ENCODE measurements around the gene CDC42SE2. TPM values are rescaled to one million over a fixed set of nuclear protein-coding genes. Genes with fewer than 3 reads are reported as not detected.

Gene CDC42SE2
- total RNA-seq, 2 experiments from 2014 or later = 54.2 to 66.8 TPM

- Histone ChIP-seq H3K4me3 (ENCODE audit: low read depth, low read length, poor library complexity, severe bottlenecking) (peak overlapping the region; percentile 53), H3K4me1 (ENCODE audit: insufficient read depth, low read length, poor library complexity, severe bottlenecking) (peaks cover 72% of the 10 kb centered on the region), H2AFZ (ENCODE audit: low read length) (no peak overlapping the region), H3K9me3 (ENCODE audit: low read length) (peaks cover 16% of the 10 kb centered on the region; the same call in 1 of the 2 replicates), H3K79me2 (ENCODE audit: insufficient read depth, low read depth, low read length) (peaks cover 97% of the 10 kb centered on the region), H3K9me2 (ENCODE audit: insufficient read depth, low read length) (no peaks in the 10 kb centered on the region), H3K27ac (ENCODE audit: low read depth, low read length, poor library complexity, severe bottlenecking) (peak overlapping the region; percentile 65), H3K36me3 (ENCODE audit: insufficient read depth, low read length) (peaks cover 24% of the 10 kb centered on the region), H3K4me2 (ENCODE audit: low read length) (peak overlapping the region; percentile 63), H4K20me1 (ENCODE audit: insufficient read depth, low read length) (peaks cover 14% of the 10 kb centered on the region; the same call in 1 of the 2 replicates)
- BruUV-seq (replicated peaks) = no TSS peak
- no peak for DNase-seq (ENCODE audit: low spot score)
- TF ChIP-seq, protein P1, sequence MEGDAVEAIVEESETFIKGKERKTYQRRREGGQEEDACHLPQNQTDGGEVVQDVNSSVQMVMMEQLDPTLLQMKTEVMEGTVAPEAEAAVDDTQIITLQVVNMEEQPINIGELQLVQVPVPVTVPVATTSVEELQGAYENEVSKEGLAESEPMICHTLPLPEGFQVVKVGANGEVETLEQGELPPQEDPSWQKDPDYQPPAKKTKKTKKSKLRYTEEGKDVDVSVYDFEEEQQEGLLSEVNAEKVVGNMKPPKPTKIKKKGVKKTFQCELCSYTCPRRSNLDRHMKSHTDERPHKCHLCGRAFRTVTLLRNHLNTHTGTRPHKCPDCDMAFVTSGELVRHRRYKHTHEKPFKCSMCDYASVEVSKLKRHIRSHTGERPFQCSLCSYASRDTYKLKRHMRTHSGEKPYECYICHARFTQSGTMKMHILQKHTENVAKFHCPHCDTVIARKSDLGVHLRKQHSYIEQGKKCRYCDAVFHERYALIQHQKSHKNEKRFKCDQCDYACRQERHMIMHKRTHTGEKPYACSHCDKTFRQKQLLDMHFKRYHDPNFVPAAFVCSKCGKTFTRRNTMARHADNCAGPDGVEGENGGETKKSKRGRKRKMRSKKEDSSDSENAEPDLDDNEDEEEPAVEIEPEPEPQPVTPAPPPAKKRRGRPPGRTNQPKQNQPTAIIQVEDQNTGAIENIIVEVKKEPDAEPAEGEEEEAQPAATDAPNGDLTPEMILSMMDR (conservative IDR thresholded peaks at IDR 0.05; ENCODE audit: low read length) = no peak
- TF ChIP-seq EZH2phosphoT487 (IDR thresholded peaks at IDR 0.05; ENCODE audit: borderline replicate concordance, low read depth, low read length) = no peak
- CTCF ChIA-PET (ENCODE audit: unreplicated experiment) = no interaction called here
- intact Hi-C loops (cut with micrococcal nuclease; ENCODE audit: unreplicated experiment) = loop anchor here (5.0 kb wide), 1 partner anchor 358 kb away; no protein-coding TSS in a partner anchor
- POLR2A ChIA-PET = interaction anchor here (0.6 to 6.8 kb wide), 9 partner anchors 10 to 207 kb away, joined by 3 to 63 read pairs (median 3); partner anchors contain the start of gene CDC42SE2
These were observed 10.6 kb downstream of the CDC42SE2 start for GRCh38 chr5:131274326-131275063.

- Histone ChIP-seq H4K20me1 (ENCODE audit: insufficient read depth, low read length) (peaks cover 14% of the 10 kb centered on the region; the same call in 1 of the 2 replicates), H3K4me3 (ENCODE audit: low read depth, low read length, poor library complexity, severe bottlenecking) (peak overlapping the region; percentile 6), H3K4me2 (ENCODE audit: low read length) (peak overlapping the region; percentile 63), H3K36me3 (ENCODE audit: insufficient read depth, low read length) (peaks cover 39% of the 10 kb centered on the region), H3K4me1 (ENCODE audit: insufficient read depth, low read length, poor library complexity, severe bottlenecking) (peaks cover 72% of the 10 kb centered on the region), H3K9me3 (ENCODE audit: low read length) (peaks cover 28% of the 10 kb centered on the region), H2AFZ (ENCODE audit: low read length) (no peak overlapping the region), H3K27ac (ENCODE audit: low read depth, low read length, poor library complexity, severe bottlenecking) (peak overlapping the region; percentile 65), H3K79me2 (ENCODE audit: insufficient read depth, low read depth, low read length) (peaks cover 97% of the 10 kb centered on the region), H3K9me2 (ENCODE audit: insufficient read depth, low read length) (no peaks in the 10 kb centered on the region)
- no TSS peak for BruUV-seq (replicated peaks)
- CTCF ChIA-PET (ENCODE audit: unreplicated experiment) = no interaction called here
- intact Hi-C loops (cut with micrococcal nuclease; ENCODE audit: unreplicated experiment) = loop anchor here (5.0 kb wide), 1 partner anchor 356 kb away; no protein-coding TSS in a partner anchor
- TF ChIP-seq, protein P1 (conservative IDR thresholded peaks at IDR 0.05; ENCODE audit: low read length) = no peak
- TF ChIP-seq EZH2phosphoT487 (IDR thresholded peaks at IDR 0.05; ENCODE audit: borderline replicate concordance, low read depth, low read length) = no peak
- DNase-seq (ENCODE audit: low spot score) = peak; percentile 29
- POLR2A ChIA-PET = interaction anchor here (0.6 to 6.8 kb wide), 6 partner anchors 12 to 380 kb away, joined by 3 to 63 read pairs (median 6); partner anchors contain the start of gene CDC42SE2
These were observed 12.2 kb downstream of the CDC42SE2 start for GRCh38 chr5:131276072-131276471.
